HL-60/S4 (cell line): ENCODE results near the gene SPOPL.
"Not testable (repeated sequence)": the region's sequence is repeated elsewhere in the genome, so short reads cannot be mapped to it uniquely, and the experiment has no call there.

ENCODE experiments used
- in situ Hi-C: fragments of 300-500 bp; cut with MboI; formaldehyde crosslinking; loops from 2 replicates; pipeline ENCODE4 v1.14.3; 2022; ENCODE audit warnings: low sequenced_read_pairs

The SPOPL gene

GRCh38 chr2:138501425-138502254 lies at the start of gene SPOPL:
Gene SPOPL (plus strand): TSS chr2:138501770. CDS start chr2:138550217, 48,447 bp downstream.
- in situ Hi-C loops: no loop called here

- in situ Hi-C loops: no loop called here
These were observed 49.2 kb upstream of the SPOPL start for GRCh38 chr2:138452324-138452723.

- in situ Hi-C loops: no loop called here
These were observed 47.8 kb upstream of the SPOPL start for GRCh38 chr2:138453815-138454214.

GRCh38 chr2:138454761-138455160 lies 46.8 kb upstream of the SPOPL start:
- in situ Hi-C loops: no loop called here

GRCh38 chr2:138455275-138455674 lies 46.3 kb upstream of the SPOPL start:
- in situ Hi-C loops: no loop called here

GRCh38 chr2:138455691-138456090 lies 45.9 kb upstream of the SPOPL start:
- in situ Hi-C loops: no loop called here

GRCh38 chr2:138462689-138463088 lies 38.9 kb upstream of the SPOPL start:
- in situ Hi-C loops: not testable (repeated sequence)

- in situ Hi-C loops: no loop called here
These were observed 33.0 kb upstream of the SPOPL start for GRCh38 chr2:138468617-138469016.

GRCh38 chr2:138469411-138469810 lies 32.2 kb upstream of the SPOPL start:
- in situ Hi-C loops: no loop called here

GRCh38 chr2:138470941-138471340 lies 30.6 kb upstream of the SPOPL start:
- in situ Hi-C loops: no loop called here

- in situ Hi-C loops: no loop called here
These were observed 27.3 kb upstream of the SPOPL start for GRCh38 chr2:138474100-138474825.

GRCh38 chr2:138475277-138475776 lies 26.2 kb upstream of the SPOPL start:
- in situ Hi-C loops: no loop called here

- in situ Hi-C loops: no loop called here
These were observed 25.4 kb upstream of the SPOPL start for GRCh38 chr2:138476186-138476585.

GRCh38 chr2:138476940-138477339 lies 24.6 kb upstream of the SPOPL start:
- in situ Hi-C loops: no loop called here

GRCh38 chr2:138482796-138483195 lies 18.8 kb upstream of the SPOPL start:
- in situ Hi-C loops: not testable (repeated sequence)

GRCh38 chr2:138485019-138485418 lies 16.6 kb upstream of the SPOPL start:
- in situ Hi-C loops: no loop called here

- in situ Hi-C loops: no loop called here
These were observed 15.0 kb upstream of the SPOPL start for GRCh38 chr2:138486363-138487198.

- in situ Hi-C loops: no loop called here
These were observed 10.7 kb upstream of the SPOPL start for GRCh38 chr2:138490673-138491494.

- in situ Hi-C loops: no loop called here
These were observed 10.1 kb upstream of the SPOPL start for GRCh38 chr2:138491495-138491862.

GRCh38 chr2:138492160-138492559 lies 9.4 kb upstream of the SPOPL start:
- in situ Hi-C loops: no loop called here
